Mesothelial cell of epicardium (in vitro differentiated cells): ENCODE measurements around the gene LLGL1. TPM values are rescaled to one million over a fixed set of nuclear protein-coding genes. Genes with fewer than 3 reads are reported as not detected.

Experiments
- DNase-seq, 2 experiments: peaks; one replicate each; pipeline ENCODE4 v3.0.0; 2021; ENCODE audit warnings: low spot score in 2 of 2; ENCODE audit not compliant: unreplicated experiment in 2 of 2
- H3K27ac Mint-ChIP-seq: 2 replicates; pipeline ENCODE4 v1.8.0; 2021; ENCODE audit warnings: mixed read lengths
- H3K27me3 Mint-ChIP-seq: 2 replicates; pipeline ENCODE4 v1.8.0; 2021; ENCODE audit warnings: low read depth, mixed read lengths
- H3K36me3 Mint-ChIP-seq: 2 replicates; pipeline ENCODE4 v1.8.0; 2021; ENCODE audit warnings: mixed read lengths
- H3K4me1 Mint-ChIP-seq: 2 replicates; pipeline ENCODE4 v1.8.0; 2021; ENCODE audit warnings: mixed read lengths
- H3K4me3 Mint-ChIP-seq: 2 replicates; pipeline ENCODE4 v1.8.0; 2021; ENCODE audit warnings: mild to moderate bottlenecking, moderate library complexity, mixed read lengths
- H3K9me3 Mint-ChIP-seq: 2 replicates; pipeline ENCODE4 v1.8.0; 2021; ENCODE audit warnings: mixed read lengths
- CTCF ChIP-seq: fragments of 200-600 bp; sonication (generic); IDR thresholded peaks from one replicate; pipeline ENCODE4 v1.5.0; 2021; ENCODE audit warnings: antibody characterized with exemption; ENCODE audit not compliant: unreplicated experiment
- total RNA-seq: library from RNA; stranded (reverse); gene quantifications from 3 replicates; pipeline ENCODE4 v1.2.1, GENCODE V29; 2021

LLGL1 gene
- total RNA-seq, 1 donor from 2014 or later = 72.1 TPM

DNA sequence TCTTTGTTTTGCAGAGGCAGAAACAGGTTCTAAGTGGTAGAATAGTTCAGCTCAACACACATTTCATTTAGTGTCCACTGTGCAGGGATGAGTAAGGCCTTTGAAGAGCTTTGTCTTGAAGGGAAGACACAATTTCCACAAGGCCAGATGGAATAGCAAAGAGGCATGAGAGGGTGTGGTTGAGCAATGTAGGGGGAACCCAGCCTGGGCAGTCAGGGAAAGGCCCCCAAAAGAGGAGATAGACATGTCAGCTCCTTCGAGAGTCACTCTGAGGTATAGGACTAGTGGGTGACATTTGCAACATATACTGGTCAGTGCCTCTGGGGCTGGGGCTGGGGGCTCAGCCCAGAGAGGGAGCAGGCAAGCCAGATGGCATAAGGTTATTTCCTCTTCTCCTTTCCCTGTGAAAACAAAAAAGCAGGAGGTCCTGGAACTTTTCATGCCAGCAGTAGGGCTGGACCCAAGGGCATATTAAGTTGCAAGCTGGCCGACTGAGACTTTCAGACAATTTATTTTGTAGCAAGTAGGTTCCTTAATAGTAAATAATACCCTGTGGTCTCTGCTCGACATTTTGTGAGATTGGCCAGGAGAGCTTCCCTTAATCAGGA is 34.7 kb upstream of the LLGL1 start:
- no peak for DNase-seq
- H3K36me3 Mint-ChIP-seq = peaks cover 30% of the 10 kb centered on the region

DNA sequence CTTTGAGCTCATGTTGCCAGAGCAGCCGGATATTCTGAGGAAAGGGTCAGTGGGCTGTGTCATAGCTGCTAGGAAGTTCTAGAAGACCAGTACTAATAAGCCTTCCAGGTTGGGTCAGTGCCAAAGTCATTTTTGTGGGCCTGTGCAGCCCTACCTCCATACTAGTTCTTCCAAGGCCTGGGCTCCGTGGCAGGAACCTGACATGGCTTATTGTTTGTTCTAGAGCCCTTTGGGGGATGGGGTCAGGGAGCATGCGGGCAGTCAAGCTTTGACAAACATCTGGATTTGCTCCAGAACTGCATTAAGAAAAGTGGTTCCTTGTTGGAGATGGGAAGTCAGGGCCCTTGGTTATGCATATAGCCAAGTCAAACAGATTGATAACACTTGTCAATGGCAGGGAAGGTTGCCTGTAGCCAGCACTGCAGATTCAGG is 34.2 kb upstream of the LLGL1 start:
- Mint-ChIP-seq H3K27ac (peak overlapping the region; percentile 53), H3K27me3 (no peaks in the 10 kb centered on the region), H3K9me3 (no peaks in the 10 kb centered on the region), H3K4me3 (no peak overlapping the region), H3K36me3 (peaks cover 33% of the 10 kb centered on the region), H3K4me1 (peaks cover 42% of the 10 kb centered on the region)
- TF ChIP-seq CTCF = no peak
- no peak for DNase-seq

More for the DNA sequence above, 34.7 kb upstream of the LLGL1 start:
- Mint-ChIP-seq H3K4me1 (peaks cover 47% of the 10 kb centered on the region), H3K9me3 (no peaks in the 10 kb centered on the region), H3K27ac (peak overlapping the region; percentile 71), H3K4me3 (no peak overlapping the region), H3K27me3 (no peaks in the 10 kb centered on the region)
- TF ChIP-seq CTCF = no peak

DNA sequence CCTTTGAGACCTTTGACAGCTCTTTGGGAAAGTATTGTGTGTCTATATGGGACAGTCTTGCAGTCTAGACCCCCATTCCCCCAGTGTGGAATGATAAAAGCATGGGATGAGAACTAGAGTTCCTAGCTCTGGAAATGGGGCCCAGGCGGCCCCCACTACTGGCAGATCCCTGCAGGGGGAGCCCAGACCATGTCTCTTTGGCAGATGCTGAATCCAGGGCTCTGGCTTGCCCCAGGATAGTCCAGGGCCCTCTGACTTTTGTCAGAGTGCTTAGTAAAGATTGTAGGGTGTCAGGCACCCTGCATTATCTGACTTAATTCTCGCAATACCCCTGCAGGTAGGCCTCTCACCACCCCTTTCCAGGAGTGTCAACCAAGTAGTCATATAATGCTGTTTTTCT is 33.5 kb upstream of the LLGL1 start:
- Mint-ChIP-seq H3K27me3 (no peaks in the 10 kb centered on the region), H3K4me1 (peaks cover 35% of the 10 kb centered on the region), H3K36me3 (peaks cover 35% of the 10 kb centered on the region), H3K9me3 (no peaks in the 10 kb centered on the region), H3K27ac (no peak overlapping the region), H3K4me3 (no peak overlapping the region)
- no peak for DNase-seq
- no peak for TF ChIP-seq CTCF

DNA sequence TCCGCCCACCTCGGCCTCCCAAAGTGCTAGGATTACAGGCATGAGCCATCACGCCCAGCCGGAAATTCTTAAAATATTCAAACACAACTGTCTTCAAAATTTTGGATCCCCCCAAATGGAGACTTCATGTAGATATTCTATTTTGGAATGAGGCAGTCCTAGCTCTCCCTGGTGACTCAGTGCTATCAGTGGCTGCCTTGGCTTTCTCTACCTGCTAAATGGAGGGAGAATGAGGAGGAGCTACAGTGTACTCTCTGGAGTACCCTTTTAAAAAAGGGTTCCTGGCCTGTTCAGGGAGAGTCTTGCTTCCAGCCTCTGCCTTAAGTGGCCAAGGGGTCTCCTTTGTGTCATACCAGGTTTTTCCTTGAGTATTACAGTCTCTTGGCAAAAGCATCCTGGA is 31.0 kb upstream of the LLGL1 start:
- peaks cover 36% of the 10 kb centered on the region for H3K36me3 Mint-ChIP-seq
- no peaks in the 10 kb centered on the region for H3K9me3 Mint-ChIP-seq
- no peak overlapping the region for H3K4me3 Mint-ChIP-seq
- no peak for DNase-seq
- no peak overlapping the region for H3K27ac Mint-ChIP-seq
- no peaks in the 10 kb centered on the region for H3K27me3 Mint-ChIP-seq
- TF ChIP-seq CTCF = no peak
- peaks cover 18% of the 10 kb centered on the region for H3K4me1 Mint-ChIP-seq

DNA sequence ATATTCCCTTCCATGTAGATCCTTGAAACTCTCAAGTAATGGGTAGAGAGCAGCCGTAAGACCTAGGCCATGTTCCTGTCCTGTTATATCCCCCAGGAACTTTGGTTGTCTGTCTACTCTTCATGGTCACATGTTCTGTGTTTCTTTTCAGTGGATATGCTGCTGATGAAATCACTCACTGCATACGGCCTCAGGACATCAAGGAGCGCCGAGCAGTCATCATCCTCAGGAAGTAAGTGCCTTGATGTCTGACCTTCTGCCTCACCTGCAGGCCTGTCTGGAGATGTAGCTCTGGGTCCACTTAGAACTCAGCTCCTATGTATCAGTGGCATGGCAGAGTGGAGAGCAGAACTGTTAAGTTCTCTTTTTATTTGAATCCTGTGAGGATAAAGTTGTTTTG is 30.6 kb upstream of the LLGL1 start:
- DNase-seq = no peak
- H3K27ac Mint-ChIP-seq = no peak overlapping the region
- TF ChIP-seq CTCF = no peak
- no peaks in the 10 kb centered on the region for H3K27me3 Mint-ChIP-seq
- peaks cover 13% of the 10 kb centered on the region for H3K4me1 Mint-ChIP-seq
- peaks cover 32% of the 10 kb centered on the region for H3K36me3 Mint-ChIP-seq
- no peaks in the 10 kb centered on the region for H3K9me3 Mint-ChIP-seq
- no peak overlapping the region for H3K4me3 Mint-ChIP-seq

GRCh38 chr17:18195246-18195645 is 30.2 kb upstream of the LLGL1 start:
- TF ChIP-seq CTCF = no peak
- Mint-ChIP-seq H3K36me3 (peaks cover 29% of the 10 kb centered on the region), H3K27me3 (no peaks in the 10 kb centered on the region), H3K4me3 (no peak overlapping the region), H3K9me3 (no peaks in the 10 kb centered on the region), H3K27ac (no peak overlapping the region), H3K4me1 (peaks cover 11% of the 10 kb centered on the region)
- DNase-seq = no peak
